ENCODE data around the gene MTF1.

GRCh38 chr1:37844536-37844935 is 14.9 kb downstream of the MTF1 start:
- TF ChIP-seq EZH2 (IDR thresholded peaks at IDR 0.05; ENCODE audit: insufficient read depth, poor library complexity, severe bottlenecking) (no peak), EZH2phosphoT487 (IDR thresholded peaks at IDR 0.05; ENCODE audit: insufficient read depth, low read depth) (no peak)

Measured in GM23248 (cell line).